A549 (cell line): ENCODE measurements around the gene GTPBP6.

ENCODE experiments used
- CBX2 ChIP-seq: fragments of 200-600 bp; sonication (generic); IDR thresholded peaks from 2 replicates; pipeline ENCODE4 v1.6.1; 2016; ENCODE audit warnings: low read depth, mild to moderate bottlenecking, borderline replicate concordance
- CHD2 ChIP-seq: fragments of 150-350 bp; IDR thresholded peaks from 2 replicates; pipeline ENCODE4 v1.6.1; 2014; ENCODE audit warnings: low read length; ENCODE audit not compliant: partially characterized antibody
- CTCF ChIP-seq: fragments of >200 bp; sonication (Bioruptor Twin); formaldehyde crosslinking; IDR thresholded peaks from 3 replicates; pipeline ENCODE4 v1.5.1; 2016
- EP300 ChIP-seq, 2 experiments: fragments of >200 bp; sonication (Bioruptor Twin); formaldehyde crosslinking; IDR thresholded peaks; 2 replicates in 1 of 2; 3 replicates in 1 of 2; pipeline ENCODE4 v1.6.1; 2016 to 2017
- HDAC2 ChIP-seq: fragments of 200-600 bp; sonication (generic); IDR thresholded peaks from 2 replicates; pipeline ENCODE4 v1.6.1; 2016
- HOXA7 ChIP-seq: fragments of 250-450 bp; sonication (Bioruptor Pico); IDR thresholded peaks from 2 replicates; pipeline ENCODE4 v1.5.0; 2020; ENCODE audit warnings: mild to moderate bottlenecking, moderate library complexity
- MAFK ChIP-seq: fragments of 450-650 bp; IDR thresholded peaks from 2 replicates; pipeline ENCODE4 v1.6.1; 2014; ENCODE audit not compliant: partially characterized antibody
- MAX ChIP-seq: IDR thresholded peaks from 2 replicates; pipeline ENCODE4 v1.6.1; 2012
- NR3C1 ChIP-seq: fragments of >200 bp; sonication (Bioruptor Twin); formaldehyde crosslinking; IDR thresholded peaks from 3 replicates; pipeline ENCODE4 v1.6.1; 2017
- PHF8 ChIP-seq: fragments of 200-600 bp; sonication (generic); IDR thresholded peaks from 2 replicates; pipeline ENCODE4 v1.6.1; 2016; ENCODE audit warnings: low read depth, mild to moderate bottlenecking, antibody characterized with exemption, moderate library complexity, borderline replicate concordance
- POLR2A ChIP-seq: IDR thresholded peaks from 2 replicates; pipeline ENCODE4 v1.6.1; 2012; ENCODE audit warnings: mild to moderate bottlenecking, low read length
- POLR2AphosphoS2 ChIP-seq: conservative IDR thresholded peaks from 2 replicates; pipeline ENCODE4 v1.6.1; 2012; ENCODE audit warnings: low read length, improper control_type of control experiment, inconsistent platforms
- RCOR1 ChIP-seq: fragments of 150-350 bp; IDR thresholded peaks from 2 replicates; pipeline ENCODE4 v1.6.1; 2014; ENCODE audit warnings: antibody characterized with exemption, low read length, low read depth
- USF2 ChIP-seq: fragments of 450-650 bp; IDR thresholded peaks from 2 replicates; pipeline ENCODE4 v1.6.1; 2014; ENCODE audit warnings: antibody characterized with exemption

- TF ChIP-seq MAFK (no peak), NR3C1 (no peak), POLR2A (no peak), CTCF (no peak), PHF8 (no peak), HOXA7 (CRISPR knock-in tag) (no peak), USF2 (no peak), HDAC2 (no peak), POLR2AphosphoS2 (no peak), CBX2 (no peak), CHD2 (no peak), MAX (no peak), EP300 (IDR thresholded peaks at IDR 0.05) (no peak), RCOR1 (no peak)
These were observed 19.8 kb upstream of the GTPBP6 start for GRCh38 chrX:338281-338835.
